Common myeloid progenitor, CD34-positive (primary cell): Measurements from ENCODE around the gene AMIGO3.

Source experiments
- CTCF ChIA-PET: fragments of 350-600 bp; sonication (Branson Sonifier 250); formaldehyde crosslinking; loops from one replicate; lab custom pipeline; 2021; ENCODE audit warnings: antibody characterized with exemption; lab: Charles Lee
- POLR2A ChIA-PET: fragments of 350-600 bp; sonication (Branson Sonifier 250); formaldehyde crosslinking; loops from one replicate; lab custom pipeline; 2021; ENCODE audit warnings: antibody characterized with exemption; lab: Charles Lee
- DNase-seq, 3 donors: peaks; one replicate each; pipeline versions ENCODE4 v3.0.0 to v3.0.0-alpha.2; 2013
- H3K27ac ChIP-seq, 2 experiments: 1 replicate in 1 of 2; 2 replicates in 1 of 2; pipeline ENCODE4 v1.7.0; 2013; ENCODE audit warnings: inconsistent platforms in 2 of 2, low read length in 2 of 2, mild to moderate bottlenecking in 2 of 2, low read depth in 1 of 2, moderate library complexity in 1 of 2; ENCODE audit not compliant: severe bottlenecking in 2 of 2, insufficient read depth in 1 of 2, poor library complexity in 1 of 2
- H3K27me3 ChIP-seq, 5 experiments: replicated peaks in 2 of 5; 1 replicate in 3 of 5; 2 replicates in 2 of 5; pipeline versions ENCODE4 v1.6.1 to v1.7.0; 2013; ENCODE audit warnings: low read length in 4 of 5, mild to moderate bottlenecking in 2 of 5, moderate library complexity in 2 of 5, inconsistent platforms in 1 of 5; ENCODE audit not compliant: insufficient read depth in 5 of 5, control insufficient read depth in 4 of 5
- H3K36me3 ChIP-seq, 4 experiments: 1 replicate in 2 of 4; 2 replicates in 2 of 4; pipeline versions ENCODE4 v1.6.1 to v1.7.0; 2013; ENCODE audit warnings: low read length in 3 of 4, control low read depth in 1 of 4, mild to moderate bottlenecking in 1 of 4; ENCODE audit not compliant: control insufficient read depth in 4 of 4, insufficient read depth in 4 of 4
- H3K4me1 ChIP-seq, 4 experiments: 1 replicate in 3 of 4; 2 replicates in 1 of 4; pipeline versions ENCODE4 v1.6.1 to v1.7.1; 2013; ENCODE audit warnings: low read length in 3 of 4, mild to moderate bottlenecking in 3 of 4, control low read depth in 1 of 4, inconsistent platforms in 1 of 4, moderate library complexity in 1 of 4; ENCODE audit not compliant: control insufficient read depth in 4 of 4, insufficient read depth in 4 of 4; ENCODE audit errors: control extremely low read depth in 1 of 4
- H3K4me3 ChIP-seq, 7 experiments: 1 replicate in 4 of 7; 2 replicates in 3 of 7; pipeline versions ENCODE4 v1.5.1 to v1.7.0; 2013; ENCODE audit warnings: mild to moderate bottlenecking in 7 of 7, low read length in 6 of 7, moderate library complexity in 6 of 7, inconsistent platforms in 2 of 7, low read depth in 2 of 7, control low read depth in 1 of 7; ENCODE audit not compliant: insufficient read depth in 4 of 7, control insufficient read depth in 1 of 7; ENCODE audit errors: extremely low read depth in 1 of 7
- H3K9me3 ChIP-seq, 5 experiments: 1 replicate in 4 of 5; 2 replicates in 1 of 5; pipeline versions ENCODE4 v1.6.1 to v1.7.1; 2013; ENCODE audit warnings: low read length in 4 of 5, mild to moderate bottlenecking in 2 of 5, inconsistent platforms in 1 of 5, low read depth in 1 of 5, moderate library complexity in 1 of 5; ENCODE audit not compliant: control insufficient read depth in 4 of 5, insufficient read depth in 2 of 5; ENCODE audit errors: control extremely low read depth in 1 of 5
- WGBS: methylation state at CpG from one replicate; pipeline ENCODE4 v1.1.5; 2013; ENCODE audit not compliant: insufficient coverage; 5-methylcytosine and 5-hydroxymethylcytosine counted together

AMIGO3 gene

GRCh38 chr3:49734752-49735151 lies 15.3 kb upstream of the AMIGO3 start:
- Histone ChIP-seq H3K36me3 (peaks cover 17 to 77% (median 49%) of the 10 kb centered on the region in 4 experiments), H3K27ac (no peak overlapping the region), H3K4me3 (no peak overlapping the region), H3K9me3 (no peaks in the 10 kb centered on the region), H3K4me1 (no peaks in the 10 kb centered on the region), H3K27me3 (no peaks in the 10 kb centered on the region)
- no peak for DNase-seq
- ChIA-PET POLR2A (no interaction called here), CTCF (interaction anchor here (1.2 to 1.4 kb wide), 2 partner anchors 13 to 107 kb away, joined by 3 read pairs; no protein-coding TSS in a partner anchor)
- 100% methylated on average over 4 of the region's 6 CpGs for WGBS

- ChIA-PET POLR2A (no interaction called here), CTCF (interaction anchor here (1.4 kb wide), 1 partner anchor 108 kb away, joined by 3 read pairs; no protein-coding TSS in a partner anchor)
- Histone ChIP-seq H3K27me3 (no peaks in the 10 kb centered on the region), H3K4me3 (no peak overlapping the region), H3K36me3 (peaks cover 17 to 78% (median 48%) of the 10 kb centered on the region in 4 experiments), H3K4me1 (no peaks in the 10 kb centered on the region), H3K9me3 (no peaks in the 10 kb centered on the region), H3K27ac (no peak overlapping the region)
- DNase-seq = no peak
- WGBS = 100% methylated on average over 1 of the region's 1 CpG
Observed at GRCh38 chr3:49733551-49733950, 14.1 kb upstream of the AMIGO3 start.

DNA sequence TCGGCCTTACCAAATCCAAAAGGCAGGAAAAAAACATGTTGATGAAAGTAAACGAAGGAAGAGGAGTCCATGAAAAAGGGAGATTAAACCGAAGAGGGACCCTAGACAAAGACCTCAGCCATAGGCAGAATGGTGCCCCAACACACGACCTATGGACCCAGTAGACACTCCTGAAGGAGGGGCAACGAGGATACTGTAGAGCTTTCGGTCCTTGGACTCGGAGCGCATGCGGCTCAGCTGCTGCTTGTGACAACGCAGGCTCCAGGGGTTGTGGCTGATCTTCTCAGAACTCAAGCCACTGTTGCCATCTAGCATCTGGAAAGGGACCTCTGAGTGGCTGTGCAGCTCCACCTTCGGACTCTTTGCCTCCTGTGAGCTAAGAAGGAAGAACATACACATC lies 13.1 kb upstream of the AMIGO3 start:
- CTCF ChIA-PET = interaction anchor here (1.0 kb wide), 1 partner anchor 10 kb away, joined by 3 read pairs; no protein-coding TSS in a partner anchor
- H3K27me3 ChIP-seq = no peaks in the 10 kb centered on the region
- no peak overlapping the region for H3K27ac ChIP-seq
- WGBS = 94% methylated on average over 10 of the region's 11 CpGs
- POLR2A ChIA-PET = no interaction called here
- no peak for DNase-seq
- no peak overlapping the region for H3K4me3 ChIP-seq
- H3K36me3 ChIP-seq = peaks cover 16 to 77% (median 48%) of the 10 kb centered on the region in 4 experiments
- no peaks in the 10 kb centered on the region for H3K4me1 ChIP-seq
- no peaks in the 10 kb centered on the region for H3K9me3 ChIP-seq

GRCh38 chr3:49729966-49730609 lies 10.6 kb upstream of the AMIGO3 start:
- 100% methylated on average over 4 of the region's 4 CpGs for WGBS
- Histone ChIP-seq H3K9me3 (no peaks in the 10 kb centered on the region), H3K4me1 (peaks cover 0 to 2% (median under 1%) of the 10 kb centered on the region in 4 experiments), H3K4me3 (no peak overlapping the region), H3K27ac (no peak overlapping the region), H3K27me3 (no peaks in the 10 kb centered on the region), H3K36me3 (peaks cover 12 to 80% (median 55%) of the 10 kb centered on the region in 4 experiments)
- ChIA-PET POLR2A (no interaction called here), CTCF (interaction anchor here (1.6 kb wide), 1 partner anchor 10 kb away, joined by 7 read pairs; the partner anchor contains the start of gene AMIGO3)
- DNase-seq = no peak

GRCh38 chr3:49727924-49728361 lies 8.5 kb upstream of the AMIGO3 start:
- peaks cover 0 to 19% (median 15%) of the 10 kb centered on the region in 4 experiments for H3K4me1 ChIP-seq
- no peak overlapping the region for H3K27ac ChIP-seq
- ChIA-PET CTCF (no interaction called here), POLR2A (no interaction called here)
- no peak for DNase-seq
- H3K4me3 ChIP-seq = no peak overlapping the region
- H3K9me3 ChIP-seq = no peaks in the 10 kb centered on the region
- WGBS = 96% methylated on average over 10 of the region's 15 CpGs
- no peaks in the 10 kb centered on the region for H3K27me3 ChIP-seq
- peaks cover 10 to 62% (median 46%) of the 10 kb centered on the region in 4 experiments for H3K36me3 ChIP-seq

DNA sequence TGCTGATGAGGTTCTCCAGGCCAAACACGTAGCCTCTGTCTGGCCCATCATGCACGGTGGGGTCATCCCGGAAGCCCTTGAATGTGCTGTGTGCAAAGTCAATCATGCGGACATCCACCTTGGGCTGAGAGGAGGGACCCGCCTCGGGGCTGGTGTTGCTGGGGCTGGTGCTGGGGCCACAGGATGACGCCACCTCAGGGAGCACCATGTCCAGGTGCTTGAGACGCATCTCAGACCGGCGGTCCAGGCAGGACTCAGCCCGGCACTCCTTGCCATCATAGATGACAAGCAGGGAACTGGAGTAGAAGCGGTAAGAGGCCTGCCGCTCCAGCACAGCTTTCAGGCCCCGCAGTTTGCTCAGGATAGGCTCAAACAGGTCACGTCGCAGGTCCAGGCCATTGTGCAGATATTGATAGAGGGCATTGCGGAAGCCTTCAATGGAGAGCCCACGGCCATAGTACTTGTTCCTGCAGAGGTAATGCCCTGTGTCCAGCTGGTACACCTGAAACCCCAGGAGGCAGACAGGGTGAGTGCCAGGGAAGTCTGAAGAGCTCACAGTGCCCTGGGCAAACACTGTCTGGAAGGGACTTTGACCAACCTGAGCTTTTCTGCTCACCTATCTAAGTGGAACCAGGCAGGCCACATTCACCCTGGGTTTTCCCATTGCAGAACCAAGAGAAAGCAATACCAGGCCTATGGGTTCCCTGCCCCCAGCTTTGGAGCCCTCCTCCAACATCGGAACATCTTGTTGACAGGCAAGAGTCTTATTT lies 7.9 kb upstream of the AMIGO3 start:
- no peak overlapping the region for H3K4me3 ChIP-seq
- peaks cover 0 to 25% (median 20%) of the 10 kb centered on the region in 4 experiments for H3K4me1 ChIP-seq
- POLR2A ChIA-PET = no interaction called here
- 96% methylated on average over 17 of the region's 19 CpGs for WGBS
- H3K27ac ChIP-seq = no peak overlapping the region
- no peak for DNase-seq
- H3K36me3 ChIP-seq = peaks cover 5 to 59% (median 43%) of the 10 kb centered on the region in 4 experiments
- H3K27me3 ChIP-seq = no peaks in the 10 kb centered on the region
- H3K9me3 ChIP-seq = no peaks in the 10 kb centered on the region
- CTCF ChIA-PET = no interaction called here
